Measurements from ENCODE around the gene GHDC. TPM values are rescaled to one million over a fixed set of nuclear protein-coding genes. Genes with fewer than 3 reads are reported as not detected.
"Not testable (repeated sequence)": the region's sequence is repeated elsewhere in the genome, so short reads cannot be mapped to it uniquely, and the experiment has no call there.

The GHDC gene
- total RNA-seq, 2 donors from 2014 or later = 45.3 to 106 TPM

- Histone ChIP-seq H3K36me3 (no peaks in the 10 kb centered on the region), H3K4me3 (no peak overlapping the region), H3K4me1 (replicated peaks) (no peaks in the 10 kb centered on the region), H3K27me3 (replicated peaks; ENCODE audit: insufficient read depth) (no peaks in the 10 kb centered on the region), H3K9me3 (no peaks in the 10 kb centered on the region), H3K27ac (no peak overlapping the region)
- TF ChIP-seq CTCF (IDR thresholded peaks at IDR 0.05) (no peak), POLR2A (IDR thresholded peaks at IDR 0.05) (no peak), POLR2AphosphoS5 (IDR thresholded peaks at IDR 0.05) (no peak)
- WGBS = 90% methylated on average over 13 of the region's 17 CpGs
- no peak for DNase-seq (ENCODE audit: low spot score)
- intact Hi-C loops (cut with DNase I) = no loop called here
These were observed 3.6 kb downstream of the GHDC start for GRCh38 chr17:42190491-42191274.

DNA sequence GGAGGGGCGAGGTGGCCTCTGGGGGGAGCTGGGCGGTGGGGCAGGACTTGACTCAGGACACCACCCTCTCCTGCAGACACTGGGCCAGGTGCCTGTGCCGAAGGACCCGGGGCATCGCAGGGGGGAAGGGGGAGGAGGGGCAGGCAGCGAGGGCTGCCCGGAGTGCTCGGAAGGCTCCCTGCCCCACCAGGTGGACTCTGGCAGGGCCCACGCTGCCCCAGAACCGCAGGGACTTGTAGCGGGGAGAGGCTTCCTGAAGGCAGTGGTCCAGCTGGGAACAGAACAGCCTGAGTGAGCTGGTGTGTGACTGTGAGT lies 4.7 kb downstream of the GHDC start:
- WGBS = 74% methylated on average over 11 of the region's 11 CpGs
- H3K4me1 ChIP-seq (replicated peaks) = no peaks in the 10 kb centered on the region
- H3K27me3 ChIP-seq (replicated peaks; ENCODE audit: insufficient read depth) = no peaks in the 10 kb centered on the region
- DNase-seq (ENCODE audit: low spot score) = no peak
- no peak overlapping the region for H3K4me3 ChIP-seq
- TF ChIP-seq POLR2A (IDR thresholded peaks at IDR 0.05) = no peak
- no peak for TF ChIP-seq CTCF (IDR thresholded peaks at IDR 0.05)
- TF ChIP-seq POLR2AphosphoS5 (IDR thresholded peaks at IDR 0.05) = no peak
- H3K27ac ChIP-seq = no peak overlapping the region
- H3K36me3 ChIP-seq = no peaks in the 10 kb centered on the region
- intact Hi-C loops (cut with DNase I) = no loop called here
- no peaks in the 10 kb centered on the region for H3K9me3 ChIP-seq

- 76% methylated on average over 19 of the region's 19 CpGs for WGBS
- intact Hi-C loops (cut with DNase I) = no loop called here
- no peak overlapping the region for H3K4me3 ChIP-seq
- no peaks in the 10 kb centered on the region for H3K36me3 ChIP-seq
- no peak for TF ChIP-seq POLR2A (IDR thresholded peaks at IDR 0.05)
- TF ChIP-seq CTCF (IDR thresholded peaks at IDR 0.05) = no peak
- no peak for TF ChIP-seq POLR2AphosphoS5 (IDR thresholded peaks at IDR 0.05)
- peaks cover under 1% of the 10 kb centered on the region for H3K4me1 ChIP-seq (replicated peaks)
- DNase-seq (ENCODE audit: low spot score) = no peak
- no peak overlapping the region for H3K27ac ChIP-seq
- no peaks in the 10 kb centered on the region for H3K27me3 ChIP-seq (replicated peaks; ENCODE audit: insufficient read depth)
- H3K9me3 ChIP-seq = no peaks in the 10 kb centered on the region
These were observed 5.3 kb downstream of the GHDC start for GRCh38 chr17:42188749-42189650.

- Histone ChIP-seq H3K4me3 (no peak overlapping the region), H3K27me3 (replicated peaks; ENCODE audit: insufficient read depth) (no peaks in the 10 kb centered on the region), H3K27ac (no peak overlapping the region), H3K4me1 (replicated peaks) (peaks cover 4% of the 10 kb centered on the region), H3K9me3 (no peaks in the 10 kb centered on the region), H3K36me3 (no peaks in the 10 kb centered on the region)
- 88% methylated on average over 2 of the region's 2 CpGs for WGBS
- no peak for DNase-seq (ENCODE audit: low spot score)
- intact Hi-C loops (cut with DNase I) = no loop called here
- TF ChIP-seq CTCF (IDR thresholded peaks at IDR 0.05) = no peak
- TF ChIP-seq POLR2A (IDR thresholded peaks at IDR 0.05) = no peak
- no peak for TF ChIP-seq POLR2AphosphoS5 (IDR thresholded peaks at IDR 0.05)
These were observed 6.5 kb downstream of the GHDC start for GRCh38 chr17:42187833-42188232.

- intact Hi-C loops (cut with DNase I); H3K4me3 ChIP-seq; H3K9me3 ChIP-seq; H3K36me3 ChIP-seq; DNase-seq (ENCODE audit: low spot score); H3K4me1 ChIP-seq (replicated peaks); H3K27me3 ChIP-seq (replicated peaks; ENCODE audit: insufficient read depth); H3K27ac ChIP-seq: not testable (repeated sequence)
- WGBS = 92% methylated on average over 5 of the region's 5 CpGs
These were observed 8.1 kb downstream of the GHDC start for GRCh38 chr17:42186191-42186590.
